NCI-H1436 treated with DMSO at 0.1 percent for 48 hours (cell line): ENCODE data around the gene RPS6KA2.

Source experiments
- DNase-seq: peaks from one replicate; lab custom pipeline; 2025; lab: John Stamatoyannopoulos, UW

Gene RPS6KA2

DNA sequence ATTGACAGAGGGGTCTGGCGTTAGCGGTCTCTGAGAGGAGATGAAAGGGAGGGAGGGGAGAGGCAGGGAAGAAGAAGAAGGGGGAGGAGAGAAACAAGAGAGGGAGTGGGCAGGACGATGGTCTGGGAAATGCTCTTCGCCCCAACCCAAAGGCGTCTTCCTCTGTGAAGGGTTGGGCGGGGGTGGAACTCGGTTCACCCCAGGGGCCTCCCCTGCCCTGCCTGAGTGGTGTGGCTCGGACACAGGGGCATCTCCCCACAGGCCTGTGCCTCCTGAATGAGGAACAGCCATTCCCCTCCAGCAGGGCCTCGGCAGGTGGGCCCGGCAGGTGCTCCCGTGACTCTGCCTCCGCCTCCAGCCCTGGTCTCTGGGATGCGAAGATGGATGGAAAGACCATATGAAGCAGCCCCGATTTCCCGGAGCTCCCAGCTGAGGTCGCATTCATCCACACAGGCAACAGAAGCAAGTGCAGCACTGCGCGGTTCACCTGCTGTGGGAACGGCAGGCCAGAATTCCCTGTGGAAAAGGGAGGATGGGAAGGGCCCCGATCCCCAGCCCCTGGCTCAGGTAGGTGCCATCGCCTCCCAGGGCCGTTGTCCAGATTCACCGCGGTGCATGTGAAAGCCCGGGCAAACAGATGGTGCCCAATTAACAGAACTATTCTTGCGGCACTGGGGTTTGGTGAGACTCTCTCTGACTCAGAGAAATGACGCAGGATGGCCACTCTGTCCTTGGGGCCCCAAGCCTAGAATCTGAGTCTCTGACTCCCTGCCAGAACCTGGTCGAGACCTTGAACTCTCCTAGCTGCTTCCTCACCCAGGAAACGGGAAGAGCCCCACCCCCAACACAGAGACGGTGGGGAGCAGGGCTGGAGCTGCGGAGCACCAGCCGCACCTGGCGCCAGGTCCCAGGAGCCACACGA lies 29.4 kb upstream of the RPS6KA2 start:
- no peak for DNase-seq

DNA sequence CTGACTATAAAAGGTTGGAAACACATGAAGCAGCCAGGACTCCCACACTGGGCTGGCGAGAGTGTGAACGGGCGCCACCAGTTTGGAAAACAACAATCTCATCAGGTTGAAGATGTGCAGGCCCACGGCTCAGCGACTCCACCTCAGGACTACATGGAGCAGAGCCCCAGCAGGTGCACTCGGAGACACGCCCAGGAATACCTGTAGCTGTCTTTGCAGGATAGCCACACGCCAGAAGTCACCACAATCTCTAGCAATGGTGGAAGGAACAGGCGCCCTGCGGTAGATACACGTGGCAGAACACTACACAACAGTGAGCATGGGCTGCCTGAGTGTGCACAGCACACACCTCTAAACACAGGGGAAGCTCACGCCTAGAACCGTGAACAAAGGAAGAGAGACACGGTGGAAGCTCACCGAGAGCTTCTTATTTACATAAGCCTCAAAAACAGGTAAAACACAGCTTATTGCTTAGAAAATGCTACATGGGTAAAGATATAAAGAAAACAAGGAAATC lies 28.7 kb upstream of the RPS6KA2 start:
- DNase-seq: no peak

DNA sequence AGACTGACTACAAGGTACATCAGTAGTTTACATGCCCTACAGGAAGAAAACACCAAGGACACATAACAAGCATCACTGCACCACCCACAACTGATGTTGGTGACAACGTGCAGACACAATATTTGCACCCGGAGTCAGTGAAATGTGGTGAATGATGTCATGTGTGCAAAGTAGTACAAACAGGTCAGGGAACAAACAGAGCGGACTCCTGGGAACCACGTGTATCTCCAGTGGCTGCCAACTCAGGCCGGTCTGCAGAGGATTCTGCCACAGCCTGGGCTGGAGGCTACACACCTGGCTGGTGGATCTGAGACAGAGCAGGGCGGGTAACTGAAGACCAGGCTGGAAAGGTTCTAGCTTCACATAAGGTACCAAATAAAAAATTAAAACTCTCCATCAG lies 28.2 kb upstream of the RPS6KA2 start:
- no peak for DNase-seq

DNA sequence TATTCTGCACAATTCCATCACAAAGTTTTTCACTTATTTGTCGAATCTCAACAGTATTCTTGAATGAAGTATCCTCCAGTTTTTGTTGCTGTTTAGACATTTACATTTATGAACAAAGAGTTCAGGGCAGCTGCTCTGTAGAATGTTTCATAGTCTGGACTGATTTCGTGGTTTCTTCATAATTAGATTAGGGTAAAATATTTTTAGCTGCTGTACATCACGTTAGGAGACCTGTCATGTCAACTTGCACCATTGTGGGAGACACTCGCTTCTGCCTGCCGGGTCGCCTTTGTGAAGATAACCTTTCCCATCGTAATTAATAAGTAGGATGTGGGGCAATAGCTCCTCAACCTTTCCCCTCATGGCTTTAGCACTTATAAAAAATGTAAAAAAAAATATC lies 27.5 kb upstream of the RPS6KA2 start:
- no peak for DNase-seq

- no peak for DNase-seq
Observed at GRCh38 chr6:166653639-166653941, 26.5 kb upstream of the RPS6KA2 start.

GRCh38 chr6:166650824-166651807 lies 24.1 kb upstream of the RPS6KA2 start:
- DNase-seq: no peak

GRCh38 chr6:166650047-166650446 lies 23.0 kb upstream of the RPS6KA2 start:
- DNase-seq: no peak

GRCh38 chr6:166648846-166649245 lies 21.8 kb upstream of the RPS6KA2 start:
- no peak for DNase-seq

DNA sequence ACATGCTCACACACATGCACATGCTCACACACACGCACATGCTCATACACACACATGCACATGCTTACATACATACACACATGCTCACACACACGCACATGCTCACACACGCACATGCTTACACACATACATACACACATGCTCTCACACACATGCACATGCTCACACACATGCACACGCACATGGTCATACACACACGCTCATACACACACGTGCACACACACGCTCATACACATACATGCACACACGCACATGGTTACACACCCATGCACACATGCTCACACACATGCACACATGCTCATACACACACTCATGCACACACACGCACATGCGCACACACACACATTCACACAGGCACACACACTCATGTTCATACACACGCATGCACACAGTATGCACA lies 20.8 kb upstream of the RPS6KA2 start:
- DNase-seq: no peak

DNA sequence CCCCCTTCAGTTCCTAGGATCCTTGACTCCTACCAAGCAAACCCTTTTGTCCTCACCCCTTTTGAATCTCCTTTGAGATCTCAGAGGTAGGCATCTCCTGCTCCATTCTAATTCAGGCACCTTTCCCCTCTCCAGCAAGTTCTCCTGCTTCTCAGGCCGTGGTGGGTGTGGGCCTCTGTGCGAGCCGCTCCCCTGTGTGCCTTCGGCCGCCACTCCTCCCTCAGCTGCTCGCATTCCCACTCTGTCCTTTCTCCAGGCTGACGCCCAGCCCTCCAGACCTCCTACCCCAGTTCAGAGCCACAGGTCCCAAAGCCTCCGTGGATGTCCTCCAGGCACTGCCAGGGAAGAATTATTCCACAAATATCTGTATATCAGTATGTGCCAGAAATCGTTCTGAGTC lies 19.7 kb upstream of the RPS6KA2 start:
- no peak for DNase-seq

DNA sequence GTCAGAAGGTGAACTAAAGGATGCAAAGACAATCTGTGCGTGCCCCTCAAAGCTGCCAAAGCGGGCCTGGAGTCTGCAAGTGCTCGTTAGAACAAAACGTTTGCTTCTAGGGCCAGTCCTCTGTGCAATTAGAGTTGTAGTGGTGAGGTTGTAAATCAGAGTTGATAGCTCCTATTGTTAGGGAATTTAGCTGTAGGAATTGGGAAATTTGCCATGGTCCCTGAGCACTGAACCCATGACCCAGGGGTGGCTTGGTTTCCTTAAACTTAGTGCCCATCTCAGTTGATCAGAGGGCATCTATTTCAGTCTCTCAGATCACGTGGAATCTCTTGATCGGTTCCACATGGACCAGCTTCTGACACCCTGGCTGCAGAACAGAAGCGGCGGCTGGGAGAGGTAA lies 18.8 kb upstream of the RPS6KA2 start:
- DNase-seq: no peak

GRCh38 chr6:166644681-166645080 lies 17.6 kb upstream of the RPS6KA2 start:
- no peak for DNase-seq

- no peak for DNase-seq
Observed at GRCh38 chr6:166643891-166644590, 17.0 kb upstream of the RPS6KA2 start.

DNA sequence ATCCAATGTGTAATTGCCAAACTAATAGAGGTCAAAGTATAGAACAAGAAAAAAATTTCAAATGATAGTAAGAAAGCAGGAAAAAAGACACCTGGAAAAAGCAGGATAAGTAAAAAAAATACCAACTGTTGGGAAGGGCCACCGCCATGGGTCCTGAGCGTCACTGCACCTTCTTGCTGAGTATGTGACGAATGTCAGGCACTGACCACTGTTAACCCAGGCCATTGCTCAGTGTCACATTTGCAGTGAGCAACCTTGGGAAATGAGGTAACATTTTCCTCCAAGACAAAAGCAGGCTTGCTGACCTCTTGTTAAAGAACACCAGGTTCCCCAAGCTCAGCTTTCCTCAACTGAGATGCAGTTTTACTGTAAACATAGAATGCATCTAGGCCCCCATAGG lies 15.6 kb upstream of the RPS6KA2 start:
- DNase-seq: no peak

GRCh38 chr6:166640342-166641043 lies 13.4 kb upstream of the RPS6KA2 start:
- no peak for DNase-seq

GRCh38 chr6:166639921-166640320 lies 12.9 kb upstream of the RPS6KA2 start:
- no peak for DNase-seq

DNA sequence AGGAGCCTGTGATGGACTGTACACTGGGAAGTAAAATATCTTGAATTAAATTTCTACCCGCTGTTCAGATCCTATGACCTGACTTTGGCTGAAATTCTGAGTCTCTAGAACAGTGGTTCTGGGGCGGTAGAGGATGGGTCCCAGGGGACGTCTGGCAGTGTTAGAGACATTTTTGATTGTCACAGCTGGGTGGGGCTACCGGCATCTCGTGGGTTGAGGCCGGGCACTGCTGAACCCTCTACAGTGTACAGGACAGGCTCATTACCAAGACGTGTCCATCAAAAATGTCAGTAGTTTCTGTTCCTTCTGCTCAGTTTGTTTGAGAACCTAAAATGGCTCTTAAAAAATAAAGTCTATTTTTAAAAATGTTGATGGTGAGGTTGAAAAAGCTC lies 11.5 kb upstream of the RPS6KA2 start:
- no peak for DNase-seq

DNA sequence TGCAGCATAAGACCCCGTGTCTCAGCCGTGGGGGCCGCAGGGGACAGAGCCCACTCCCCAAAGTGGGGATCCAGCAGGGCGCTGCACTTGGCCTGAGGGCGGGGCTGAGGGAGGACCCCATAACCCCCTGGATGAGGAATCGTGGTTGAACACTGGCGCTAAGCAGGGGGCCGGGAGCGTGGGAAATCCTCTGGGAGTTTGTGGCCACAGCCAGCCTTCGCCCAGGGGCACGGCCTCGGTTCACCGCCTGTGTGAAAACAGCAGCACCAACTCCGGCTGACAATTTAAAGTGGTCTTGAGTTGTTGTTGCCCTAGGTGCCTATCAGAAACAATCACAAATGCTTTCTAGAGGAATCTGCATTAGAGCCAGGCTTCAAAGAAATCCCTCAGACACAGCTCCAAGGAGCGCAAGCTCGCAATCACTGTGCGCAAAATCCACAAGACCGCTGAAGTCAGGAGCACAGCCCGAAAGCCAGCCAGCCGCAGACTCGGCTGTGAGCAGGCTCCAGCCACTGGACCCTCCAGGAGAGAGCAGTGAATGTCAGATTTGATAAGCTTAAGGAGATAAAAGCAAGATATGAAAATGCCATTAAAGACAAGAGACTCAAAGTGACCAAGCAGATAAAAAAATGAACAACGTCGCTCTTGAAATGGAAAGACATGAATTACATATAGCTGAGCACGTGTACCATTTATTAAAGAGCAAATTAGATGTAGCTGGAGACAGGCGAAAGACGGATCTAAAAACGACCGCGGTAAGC lies 10.9 kb upstream of the RPS6KA2 start:
- no peak for DNase-seq

DNA sequence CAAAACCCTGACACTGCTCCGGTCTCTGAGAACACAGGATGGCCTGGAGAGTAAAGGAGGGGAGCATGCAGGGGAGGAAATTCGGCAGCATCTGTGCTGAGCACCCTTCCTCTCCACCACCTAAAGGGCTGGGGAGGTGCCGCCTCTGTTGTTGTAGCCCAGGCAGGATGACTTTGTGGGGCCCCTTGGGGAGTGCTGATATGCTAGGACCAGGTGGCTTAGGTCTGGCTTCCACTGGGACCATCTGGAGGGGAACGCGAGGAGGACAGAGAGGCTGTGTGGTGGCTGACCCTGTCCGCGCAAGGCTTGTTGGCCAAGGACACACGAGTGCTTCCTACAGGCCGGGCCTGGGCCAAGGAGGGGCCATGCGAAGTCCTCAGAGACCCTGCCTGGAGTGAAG lies 9.9 kb upstream of the RPS6KA2 start:
- no peak for DNase-seq

- no peak for DNase-seq
Observed at GRCh38 chr6:166636191-166636933, 9.3 kb upstream of the RPS6KA2 start.
